K562 (cell line): ENCODE measurements around the gene ZFAND2A.

ENCODE experiments used
- CBFB ChIP-seq: sonication (generic); formaldehyde crosslinking; IDR thresholded peaks from 2 replicates; pipeline ENCODE4 v1.4.0; 2020; ENCODE audit warnings: mild to moderate bottlenecking, missing genetic modification reagents
- ELF1 ChIP-seq: fragments of 200-800 bp; sonication (Bioruptor generic); IDR thresholded peaks from 2 replicates; pipeline ENCODE4 v1.6.1; 2016; ENCODE audit warnings: missing genetic modification characterization, missing compliant biosample characterization
- FOXK1 ChIP-seq: sonication (generic); formaldehyde crosslinking; IDR thresholded peaks from 2 replicates; pipeline ENCODE4 v1.8.0; 2022; ENCODE audit warnings: missing genetic modification reagents, mild to moderate bottlenecking, borderline replicate concordance
- HNRNPLL ChIP-seq: fragments of 200-400 bp; formaldehyde crosslinking; IDR thresholded peaks from 2 replicates; pipeline ENCODE4 v1.6.1; 2017; ENCODE audit warnings: low read length, low read depth, mild to moderate bottlenecking; ENCODE audit not compliant: poor library complexity, severe bottlenecking
- PCBP2 ChIP-seq: fragments of 200-400 bp; formaldehyde crosslinking; IDR thresholded peaks from 2 replicates; pipeline ENCODE4 v1.6.1; 2018; ENCODE audit warnings: low read length, low read depth, mild to moderate bottlenecking, moderate library complexity; ENCODE audit not compliant: poor library complexity, severe bottlenecking
- POLR3A ChIP-seq: IDR thresholded peaks from 2 replicates; pipeline ENCODE4 v1.6.1; 2011; ENCODE audit warnings: borderline replicate concordance, mild to moderate bottlenecking, moderate library complexity; ENCODE audit not compliant: insufficient read length, insufficient read depth; ENCODE audit errors: extremely low read depth
- RAD51 ChIP-seq: fragments of 450-650 bp; IDR thresholded peaks from 2 replicates; pipeline ENCODE4 v1.7.1; 2016; ENCODE audit warnings: low read depth, mild to moderate bottlenecking, borderline replicate concordance
- RHOXF2B ChIP-seq: fragments of 250-450 bp; sonication (Bioruptor Pico); conservative IDR thresholded peaks from 2 replicates; pipeline ENCODE4 v1.5.1; 2021
- SMAD3 ChIP-seq: fragments of 450-650 bp; formaldehyde crosslinking; conservative IDR thresholded peaks from 2 replicates; pipeline ENCODE4 v1.4.0; 2020; ENCODE audit warnings: mild to moderate bottlenecking
- SP1 ChIP-seq: sonication (generic); formaldehyde crosslinking; IDR thresholded peaks from 2 replicates; pipeline ENCODE4 v1.8.1; 2022; ENCODE audit warnings: mild to moderate bottlenecking, missing genetic modification reagents
- USF1 ChIP-seq: sonication (generic); formaldehyde crosslinking; IDR thresholded peaks from 2 replicates; pipeline ENCODE4 v1.9.0; 2022; ENCODE audit warnings: mild to moderate bottlenecking, missing genetic modification reagents
- ZNF23 ChIP-seq: fragments of 250-450 bp; sonication (Bioruptor Pico); IDR thresholded peaks from 2 replicates; pipeline ENCODE4 v1.4.0; 2020; ENCODE audit warnings: mild to moderate bottlenecking
- TF ChIP-seq, protein P1 (sequence below), 3 experiments: IDR thresholded peaks in 2 of 3; conservative IDR thresholded peaks in 1 of 3; 2 replicates each; pipeline ENCODE4 v1.5.1; 2011 to 2012; ENCODE audit warnings: low read length in 3 of 3, mild to moderate bottlenecking in 3 of 3, control low read depth in 2 of 3, improper control_type of control experiment in 1 of 3, inconsistent platforms in 1 of 3, low read depth in 1 of 3, mixed read lengths in 1 of 3, moderate library complexity in 1 of 3; ENCODE audit not compliant: insufficient read depth in 2 of 3

DNA sequence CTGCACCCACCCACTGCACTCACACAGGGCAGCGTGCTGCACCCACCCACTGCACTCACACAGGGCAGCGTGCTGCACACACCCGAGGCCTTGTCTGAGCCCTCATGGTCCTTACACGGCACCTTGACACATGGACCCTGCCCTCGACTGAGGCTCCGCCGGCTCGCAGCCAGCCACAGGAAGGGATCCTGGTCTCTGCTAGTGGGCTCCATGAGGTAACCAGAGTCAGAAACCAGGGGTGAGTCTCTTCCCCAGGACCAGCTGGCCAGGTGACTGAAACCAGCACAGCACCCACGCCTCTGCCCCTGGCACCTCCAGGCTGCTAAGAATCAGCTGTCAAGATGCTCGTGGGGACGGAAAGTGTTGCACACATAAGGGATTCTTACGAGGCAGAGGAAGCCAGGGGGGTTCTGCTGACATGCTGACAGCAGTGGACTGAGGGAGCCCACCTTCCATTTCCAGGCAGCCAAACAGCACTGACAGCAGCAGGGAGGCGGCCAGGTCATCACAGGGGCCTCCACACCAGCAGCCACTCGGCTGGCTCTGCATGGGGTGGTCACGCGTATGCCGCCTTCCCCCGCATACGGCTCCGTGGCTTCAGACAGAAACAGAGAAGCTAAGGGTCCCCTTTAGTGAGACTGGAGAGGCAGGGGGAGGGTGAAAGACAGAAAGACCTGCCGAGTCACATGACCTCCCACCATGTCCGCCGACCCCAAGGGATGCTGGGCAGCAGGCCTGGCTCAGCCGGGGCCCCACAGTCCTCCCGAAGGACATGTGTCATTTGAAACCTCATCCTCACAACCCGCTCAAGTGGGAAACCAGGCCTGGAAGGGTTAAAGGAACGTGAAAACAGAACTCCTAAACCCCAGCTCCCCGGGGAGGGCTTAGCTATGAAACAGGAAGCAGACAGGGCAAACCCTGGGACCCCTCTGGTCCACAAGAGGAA lies 37.8 kb downstream of the ZFAND2A start:
- TF ChIP-seq, protein P1, sequence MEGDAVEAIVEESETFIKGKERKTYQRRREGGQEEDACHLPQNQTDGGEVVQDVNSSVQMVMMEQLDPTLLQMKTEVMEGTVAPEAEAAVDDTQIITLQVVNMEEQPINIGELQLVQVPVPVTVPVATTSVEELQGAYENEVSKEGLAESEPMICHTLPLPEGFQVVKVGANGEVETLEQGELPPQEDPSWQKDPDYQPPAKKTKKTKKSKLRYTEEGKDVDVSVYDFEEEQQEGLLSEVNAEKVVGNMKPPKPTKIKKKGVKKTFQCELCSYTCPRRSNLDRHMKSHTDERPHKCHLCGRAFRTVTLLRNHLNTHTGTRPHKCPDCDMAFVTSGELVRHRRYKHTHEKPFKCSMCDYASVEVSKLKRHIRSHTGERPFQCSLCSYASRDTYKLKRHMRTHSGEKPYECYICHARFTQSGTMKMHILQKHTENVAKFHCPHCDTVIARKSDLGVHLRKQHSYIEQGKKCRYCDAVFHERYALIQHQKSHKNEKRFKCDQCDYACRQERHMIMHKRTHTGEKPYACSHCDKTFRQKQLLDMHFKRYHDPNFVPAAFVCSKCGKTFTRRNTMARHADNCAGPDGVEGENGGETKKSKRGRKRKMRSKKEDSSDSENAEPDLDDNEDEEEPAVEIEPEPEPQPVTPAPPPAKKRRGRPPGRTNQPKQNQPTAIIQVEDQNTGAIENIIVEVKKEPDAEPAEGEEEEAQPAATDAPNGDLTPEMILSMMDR (IDR thresholded peaks at IDR 0.05 in 2 of 3, conservative IDR thresholded peaks at IDR 0.05 in 1 of 3; ENCODE audit: insufficient read depth in 2 of 3, low read depth in 1 of 3, low read length in 3 of 3) = no peak
- no peak for TF ChIP-seq PCBP2
- no peak for TF ChIP-seq FOXK1 (CRISPR knock-in tag)
- no peak for TF ChIP-seq CBFB
- no peak for TF ChIP-seq RAD51
- no peak for TF ChIP-seq POLR3A
- TF ChIP-seq ELF1 = no peak
- TF ChIP-seq SMAD3 (CRISPR knock-in tag) = no peak
- TF ChIP-seq HNRNPLL = no peak
- no peak for TF ChIP-seq ZNF23 (CRISPR knock-in tag)
- no peak for TF ChIP-seq SP1 (CRISPR knock-in tag)
- TF ChIP-seq USF1 (CRISPR knock-in tag) = no peak
- TF ChIP-seq RHOXF2B (CRISPR knock-in tag) = no peak
